GM12878 (cell line): Measurements from ENCODE around the gene CPSF4. TPM values are rescaled to one million over a fixed set of nuclear protein-coding genes. Genes with fewer than 3 reads are reported as not detected.

Experiments
- ATAC-seq: fragments of 200-7000 bp; cut with Tn5 transposase; 3 replicates; pipeline ENCODE4 v1.9.1; 2020; ENCODE audit warnings: mild to moderate bottlenecking, moderate library complexity
- BruUV-seq: library from RNA; stranded (reverse); fragments of 400-500 nt; replicated peaks from 2 replicates; lab custom pipeline; 2021; lab: Mats Ljungman, UMichigan
- CTCF ChIA-PET: fragments of 300-600 bp; sonication (Branson Sonifier 250); formaldehyde crosslinking; extraction: SDS; loops from one replicate; lab custom pipeline; 2021; ENCODE audit warnings: inconsistent platforms; lab: Yijun Ruan, JAX
- POLR2A ChIA-PET: fragments of 350-600 bp; formaldehyde crosslinking; extraction: SDS; loops from one replicate; lab custom pipeline; 2021; ENCODE audit warnings: inconsistent platforms; lab: Charles Lee
- RAD21 ChIA-PET: fragments of 300-600 bp; sonication (Branson Sonifier 250); formaldehyde crosslinking; loops from one replicate; lab custom pipeline; 2023; ENCODE audit warnings: antibody characterized with exemption; ENCODE audit not compliant: unreplicated experiment; lab: Charles Lee
- SMC1A ChIA-PET: fragments of 300-600 bp; sonication (Branson Sonifier 250); formaldehyde crosslinking; loops from one replicate; lab custom pipeline; 2023; ENCODE audit not compliant: unreplicated experiment, uncharacterized antibody; lab: Charles Lee
- DNase-seq: peaks from one replicate; pipeline ENCODE4 v3.0.0-alpha.2; 2011; ENCODE audit warnings: low read depth, low spot score
- FAIRE-seq: peaks from 3 replicates; lab custom pipeline; 2011; peaks lifted over from hg19 to GRCh38; lab: Jason Lieb, UNC
- H2AFZ ChIP-seq: 2 replicates; pipeline ENCODE4 v1.6.0; 2011; ENCODE audit warnings: low read depth, low read length, control low read depth; ENCODE audit not compliant: control insufficient read depth
- H3K27ac ChIP-seq: 2 replicates; pipeline ENCODE4 v1.5.1; 2011; ENCODE audit warnings: control low read depth; ENCODE audit not compliant: control insufficient read depth, insufficient read depth
- H3K27me3 ChIP-seq, 2 experiments: replicated peaks in 1 of 2; 2 replicates each; pipeline versions ENCODE4 v1.6.0 to v1.6.1; 2011; ENCODE audit warnings: low read length in 1 of 2; ENCODE audit not compliant: control insufficient read depth in 2 of 2, insufficient read depth in 2 of 2
- H3K36me3 ChIP-seq, 2 experiments: 2 replicates each; pipeline ENCODE4 v1.5.1; 2011; ENCODE audit warnings: low read length in 1 of 2; ENCODE audit not compliant: control insufficient read depth in 2 of 2, insufficient read depth in 2 of 2
- H3K4me1 ChIP-seq: 2 replicates; pipeline ENCODE4 v1.6.1; 2011; ENCODE audit warnings: mild to moderate bottlenecking, low read length, moderate library complexity, mixed read lengths; ENCODE audit not compliant: control insufficient read depth, insufficient read depth
- H3K4me2 ChIP-seq: 2 replicates; pipeline ENCODE4 v1.6.0; 2011; ENCODE audit warnings: control low read depth; ENCODE audit not compliant: control insufficient read depth, insufficient read depth
- H3K4me3 ChIP-seq: fragments of 200-600 bp; sonication (generic); 2 replicates; pipeline ENCODE4 v1.5.1; 2016
- H3K79me2 ChIP-seq: 2 replicates; pipeline ENCODE4 v1.6.0; 2011; ENCODE audit warnings: low read length; ENCODE audit not compliant: control insufficient read depth, insufficient read depth
- H3K9ac ChIP-seq: 2 replicates; pipeline ENCODE4 v1.8.0; 2011; ENCODE audit warnings: low read length, control low read depth, mixed read lengths; ENCODE audit not compliant: control insufficient read depth, insufficient read depth
- H3K9me3 ChIP-seq: replicated peaks from 3 replicates; pipeline ENCODE4 v1.5.1; 2011; ENCODE audit warnings: mild to moderate bottlenecking, low read length; ENCODE audit not compliant: control insufficient read depth, insufficient read depth
- H4K20me1 ChIP-seq: 2 replicates; pipeline ENCODE4 v1.6.0; 2011; ENCODE audit not compliant: control insufficient read depth, insufficient read depth
- ASH2L ChIP-seq: fragments of 300-600, 200-600 bp; sonication (generic); IDR thresholded peaks from 2 replicates; pipeline ENCODE4 v1.6.1; 2017; ENCODE audit warnings: low read depth, mild to moderate bottlenecking, borderline replicate concordance
- CBFB ChIP-seq: IDR thresholded peaks from 2 replicates; pipeline ENCODE4 v1.6.1; 2016; ENCODE audit warnings: antibody characterized with exemption, low read depth
- CBX5 ChIP-seq: sonication (generic); IDR thresholded peaks from 2 replicates; pipeline ENCODE4 v1.6.1; 2016; ENCODE audit warnings: low read depth, moderate library complexity, mild to moderate bottlenecking, inconsistent platforms
- DPF2 ChIP-seq: fragments of 450-650 bp; IDR thresholded peaks from 2 replicates; pipeline ENCODE4 v1.6.1; 2017; ENCODE audit warnings: mild to moderate bottlenecking
- EED ChIP-seq: sonication (generic); IDR thresholded peaks from 2 replicates; pipeline ENCODE4 v1.6.1; 2016; ENCODE audit warnings: antibody characterized with exemption, low read depth
- EGR1 ChIP-seq, 2 experiments: IDR thresholded peaks; 1 replicate in 1 of 2; 2 replicates in 1 of 2; pipeline ENCODE4 v1.6.1; 2011 to 2012; ENCODE audit warnings: low read depth in 2 of 2, low read length in 2 of 2, borderline replicate concordance in 1 of 2, mild to moderate bottlenecking in 1 of 2, moderate library complexity in 1 of 2
- HSF1 ChIP-seq: fragments of 150-350 bp; IDR thresholded peaks from 2 replicates; pipeline ENCODE4 v1.6.1; 2014; ENCODE audit warnings: mild to moderate bottlenecking, low read depth, low read length
- IKZF1 ChIP-seq: fragments of 450-650 bp; conservative IDR thresholded peaks from 2 replicates; pipeline ENCODE4 v1.6.1; 2017; ENCODE audit warnings: antibody characterized with exemption, mild to moderate bottlenecking
- JUNB ChIP-seq: IDR thresholded peaks from 2 replicates; pipeline ENCODE4 v1.6.1; 2016; ENCODE audit warnings: antibody characterized with exemption, mild to moderate bottlenecking
- KAT2A ChIP-seq: conservative IDR thresholded peaks from 2 replicates; pipeline ENCODE4 v1.6.1; 2011; ENCODE audit warnings: low read depth, low read length; ENCODE audit not compliant: control insufficient read depth
- PKNOX1 ChIP-seq: fragments of 450-650 bp; IDR thresholded peaks from 2 replicates; pipeline ENCODE4 v1.6.1; 2016; ENCODE audit warnings: mild to moderate bottlenecking
- RBBP5 ChIP-seq: fragments of 200-600 bp; sonication (generic); conservative IDR thresholded peaks from 2 replicates; pipeline ENCODE4 v1.6.1; 2016
- RELB ChIP-seq: fragments of 450-650 bp; IDR thresholded peaks from 2 replicates; pipeline ENCODE4 v1.6.1; 2017; ENCODE audit warnings: low read depth, mild to moderate bottlenecking, moderate library complexity
- RFX5 ChIP-seq: IDR thresholded peaks from 2 replicates; pipeline ENCODE4 v1.6.1; 2011; ENCODE audit warnings: low read depth, low read length, improper control_type of control experiment
- ZBTB33 ChIP-seq: fragments of 450-650 bp; IDR thresholded peaks from 2 replicates; pipeline ENCODE4 v1.6.1; 2017; ENCODE audit warnings: mild to moderate bottlenecking
- ZNF24 ChIP-seq: fragments of 450-650 bp; IDR thresholded peaks from 2 replicates; pipeline ENCODE4 v1.6.1; 2017; ENCODE audit warnings: antibody characterized with exemption, mild to moderate bottlenecking
- ZNF384 ChIP-seq: IDR thresholded peaks from 2 replicates; pipeline ENCODE4 v1.6.1; 2012; ENCODE audit warnings: low read depth, mild to moderate bottlenecking, low read length, improper control_type of control experiment, borderline replicate concordance
- WGBS: methylation state at CpG from one replicate; pipeline ENCODE4 v1.1.6; 2016; ENCODE audit warnings: low lambda C conversion rate; ENCODE audit not compliant: insufficient replicate concordance, insufficient coverage; ENCODE audit errors: missing lambda C conversion rate; 5-methylcytosine and 5-hydroxymethylcytosine counted together
- in situ Hi-C: fragments of 300-500 bp; cut with MboI; formaldehyde crosslinking; loops from 9 replicates; pipeline ENCODE4 v1.14.3; 2018; ENCODE audit warnings: mixed read lengths
- intact Hi-C: fragments of 100-400 bp; cut with micrococcal nuclease; formaldehyde crosslinking; loops from one replicate; pipeline ENCODE4 v1.14.2; 2022; ENCODE audit not compliant: unreplicated experiment
- polyA plus RNA-seq, 11 experiments: library from polyadenylated mRNA; depleted of rRNA in 4 of 11; unstranded in 6 of 11; stranded (reverse) in 5 of 11; fragments of >200 nt; fragmentation: Nextera tagmentation in 4 of 11; fragmentation: Illumina TruSeq in 1 of 11; extraction: Ambion mirVana in 4 of 11; extraction: Trizol in 1 of 11; gene quantifications; 1 replicate in 1 of 11; 2 replicates in 10 of 11; pipeline versions ENCODE4 v1.2.1 to v1.2.3, GENCODE V29; 2011 to 2016; ENCODE audit warnings: inconsistent platforms in 2 of 11, missing spikeins in 2 of 11, low read depth in 1 of 11
- total RNA-seq, 4 experiments: library from RNA; depleted of rRNA in 3 of 4; stranded (reverse); fragments of >200 nt in 3 of 4; fragmentation: Illumina TruSeq in 1 of 4; extraction: Trizol in 1 of 4; gene quantifications; 2 replicates each; pipeline versions ENCODE4 v1.2.1 to v1.2.3, GENCODE V29; 2013 to 2021

Gene CPSF4
- total and polyA plus RNA-seq, 10 of the 15 experiments (the other 5 are each of a cell fraction or from before 2014, with no cell fraction given), result 13.6 to 70.1 (median 45.0) TPM

- TF ChIP-seq PKNOX1, result no peak
- TF ChIP-seq KAT2A, result no peak
- no peak for TF ChIP-seq DPF2
- TF ChIP-seq RELB, result no peak
- TF ChIP-seq ZNF384, result no peak
- TF ChIP-seq, all 136 proteins: peak for 0
Observed at GRCh38 chr7:99468336-99468918, 29.7 kb downstream of the CPSF4 start (continued).

GRCh38 chr7:99469381-99470065 lies 30.8 kb downstream of the CPSF4 start:
- RAD21 ChIA-PET, result no interaction called here
- H2AFZ ChIP-seq, result no peak overlapping the region
- H3K79me2 ChIP-seq, result peaks cover 33% of the 10 kb centered on the region
- no peak overlapping the region for H3K9ac ChIP-seq
- CTCF ChIA-PET, result interaction anchor here (0.8 kb wide), 1 partner anchor 9 kb away, joined by 3 read pairs; no protein-coding TSS in a partner anchor
- SMC1A ChIA-PET, result interaction anchor here (0.8 kb wide), 1 partner anchor 35 kb away, joined by 4 read pairs; the partner anchor contains the start of gene ZKSCAN5
- H3K4me3 ChIP-seq, result no peak overlapping the region
- no peaks in the 10 kb centered on the region for H3K27me3 ChIP-seq
- H3K9me3 ChIP-seq, result no peaks in the 10 kb centered on the region
- no peak for FAIRE-seq
- no peak for ATAC-seq
- H3K4me2 ChIP-seq, result no peak overlapping the region
- no peaks in the 10 kb centered on the region for H3K36me3 ChIP-seq
- in situ Hi-C loops, result no loop called here
- WGBS, result 74% methylated on average over 23 of the region's 23 CpGs
- no peak for DNase-seq
- intact Hi-C loops, result loop anchor here (10.0 kb wide), 1 partner anchor 145 kb away; the partner anchor contains the start of gene ZSCAN25
- H3K27ac ChIP-seq, result no peak overlapping the region
- peaks cover 3% of the 10 kb centered on the region; the same call in 1 of the 2 replicates for H3K4me1 ChIP-seq
- POLR2A ChIA-PET, result interaction anchor here (0.7 kb wide), 1 partner anchor 656 kb away, joined by 3 read pairs; no protein-coding TSS in a partner anchor
- BruUV-seq, result no TSS peak
- no peaks in the 10 kb centered on the region for H4K20me1 ChIP-seq
- TF ChIP-seq JUNB (no peak), ASH2L (no peak), HSF1 (no peak), RFX5 (no peak), IKZF1 (no peak), EED (no peak), CBX5 (no peak), ZBTB33 (no peak), RBBP5 (no peak), CBFB (no peak), EGR1 (IDR thresholded peaks at IDR 0.05; ENCODE audit: borderline replicate concordance in 1 of 2, low read depth in 2 of 2, low read length in 2 of 2) (no peak), ZNF24 (no peak)
